Activated CD4-positive, alpha-beta T cell treated with anti-CD3 and anti-CD28 coated beads for 48 hours (primary cell): ENCODE results near the gene CLASP1.
"Not testable (repeated sequence)": the region's sequence is repeated elsewhere in the genome, so short reads cannot be mapped to it uniquely, and the experiment has no call there.

Experiments used
- DNase-seq: peaks from one replicate; pipeline ENCODE4 v3.0.0-alpha.2; 2020

Gene CLASP1

GRCh38 chr2:121412349-121412748 is 236.9 kb downstream of the CLASP1 start:
- DNase-seq, result no peak

- no peak for DNase-seq
Measured at GRCh38 chr2:121409966-121410365, 239.3 kb downstream of the CLASP1 start.

GRCh38 chr2:121409388-121409787 is 239.9 kb downstream of the CLASP1 start:
- no peak for DNase-seq

- DNase-seq, result no peak
Measured at GRCh38 chr2:121408641-121409040, 240.6 kb downstream of the CLASP1 start.

- DNase-seq, result no peak
Measured at GRCh38 chr2:121405233-121405632, 244.0 kb downstream of the CLASP1 start.

- DNase-seq, result no peak
Measured at GRCh38 chr2:121400201-121400600, 249.1 kb downstream of the CLASP1 start.

GRCh38 chr2:121398853-121399252 is 250.4 kb downstream of the CLASP1 start:
- DNase-seq, result no peak

GRCh38 chr2:121390082-121390692 is 259.1 kb downstream of the CLASP1 start:
- DNase-seq, result no peak

- no peak for DNase-seq
Measured at GRCh38 chr2:121388371-121388770, 260.9 kb downstream of the CLASP1 start.

GRCh38 chr2:121387591-121388325 is 261.5 kb downstream of the CLASP1 start:
- no peak for DNase-seq

GRCh38 chr2:121386707-121387106 is 262.6 kb downstream of the CLASP1 start:
- no peak for DNase-seq

- DNase-seq, result no peak
Measured at GRCh38 chr2:121386102-121386501, 263.2 kb downstream of the CLASP1 start.

- no peak for DNase-seq
Measured at GRCh38 chr2:121382744-121383143, 266.5 kb downstream of the CLASP1 start.

GRCh38 chr2:121377646-121378045 is 271.6 kb downstream of the CLASP1 start:
- DNase-seq, result no peak

GRCh38 chr2:121376535-121377250 is 272.6 kb downstream of the CLASP1 start:
- no peak for DNase-seq

GRCh38 chr2:121375621-121376159 is 273.6 kb downstream of the CLASP1 start:
- DNase-seq, result no peak

- DNase-seq, result not testable (repeated sequence)
Measured at GRCh38 chr2:121374412-121375075, 274.7 kb downstream of the CLASP1 start.

- DNase-seq, result no peak
Measured at GRCh38 chr2:121372721-121373353, 276.4 kb downstream of the CLASP1 start.

- DNase-seq, result no peak
Measured at GRCh38 chr2:121372082-121372481, 277.2 kb downstream of the CLASP1 start.

GRCh38 chr2:121368836-121369235 is 280.4 kb downstream of the CLASP1 start:
- DNase-seq, result no peak

GRCh38 chr2:121368155-121368554 is 281.1 kb downstream of the CLASP1 start:
- no peak for DNase-seq

GRCh38 chr2:121367246-121367900 is 281.9 kb downstream of the CLASP1 start:
- DNase-seq, result no peak
